HCT116 (cell line): ENCODE measurements around the gene PCDH1. TPM values are rescaled to one million over a fixed set of nuclear protein-coding genes. Genes with fewer than 3 reads are reported as not detected.

Experiments
- ATAC-seq: fragments of 200-7000 bp; cut with Tn5 transposase; 2 replicates; pipeline ENCODE4 v1.9.1; 2020; ENCODE audit warnings: mild to moderate bottlenecking, moderate library complexity
- BruUV-seq: library from RNA; stranded (reverse); fragments of 400-500 nt; replicated peaks from 2 replicates; lab custom pipeline; 2021; lab: Mats Ljungman, UMichigan
- CTCF ChIA-PET: fragments of 300-600 bp; sonication (Branson Sonifier 250); formaldehyde crosslinking; loops from one replicate; lab custom pipeline; 2021; ENCODE audit warnings: antibody characterized with exemption; lab: Charles Lee
- POLR2A ChIA-PET: fragments of 300-600, 350-600 bp; sonication (Branson Sonifier 250); formaldehyde crosslinking; loops from one replicate; lab custom pipeline; 2021; ENCODE audit warnings: antibody characterized with exemption; lab: Charles Lee
- RAD21 ChIA-PET, 2 experiments: fragments of 300-600 bp; sonication (Branson Sonifier 250); formaldehyde crosslinking; loops; one replicate each; lab custom pipeline; 2023; ENCODE audit warnings: low total read pairs in 2 of 2; ENCODE audit not compliant: uncharacterized antibody in 2 of 2, unreplicated experiment in 2 of 2, low non-redundant PET in 1 of 2; lab: Charles Lee
- DNase-seq: peaks from one replicate; pipeline ENCODE4 v3.0.0-alpha.2; 2010; ENCODE audit warnings: low read depth, low spot score
- H2AFZ ChIP-seq: fragments of 200-600 bp; shearing (Covaris generic), sonication (generic); 2 replicates; pipeline ENCODE4 v1.6.1; 2017; ENCODE audit warnings: low read depth, mixed run types, mixed read lengths, antibody characterized with exemption, low read length; ENCODE audit not compliant: poor library complexity, severe bottlenecking
- H3K27ac ChIP-seq: 2 replicates; pipeline ENCODE4 v1.5.1; 2012; ENCODE audit warnings: low read depth, low read length
- H3K27me3 ChIP-seq: fragments of 200-600 bp; sonication (generic); 2 replicates; pipeline ENCODE4 v1.6.1; 2016; ENCODE audit warnings: mixed run types, low read length, mixed read lengths; ENCODE audit not compliant: insufficient read depth
- H3K36me3 ChIP-seq, 2 experiments: fragments of 200-500 bp in 1 of 2; fragments of 200-600 bp in 1 of 2; sonication (Bioruptor generic) in 1 of 2; sonication (generic) in 1 of 2; 2 replicates each; pipeline versions ENCODE4 v1.5.1 to v1.6.1; 2014 to 2016; ENCODE audit warnings: low read length in 2 of 2, inconsistent platforms in 1 of 2, mixed read lengths in 1 of 2, mixed run types in 1 of 2; ENCODE audit not compliant: insufficient read depth in 2 of 2, control insufficient read depth in 1 of 2
- H3K4me1 ChIP-seq, 2 experiments: fragments of 200-600 bp in 1 of 2; sonication (generic) in 1 of 2; 2 replicates each; pipeline versions ENCODE4 v1.5.1 to v1.6.1; 2012 to 2017; ENCODE audit warnings: low read length in 2 of 2, inconsistent platforms in 1 of 2, mild to moderate bottlenecking in 1 of 2, mixed read lengths in 1 of 2, mixed run types in 1 of 2, moderate library complexity in 1 of 2; ENCODE audit not compliant: insufficient read depth in 2 of 2, control insufficient read depth in 1 of 2
- H3K4me2 ChIP-seq: fragments of 200-600 bp; sonication (generic); 2 replicates; pipeline ENCODE4 v1.6.1; 2017; ENCODE audit warnings: mixed run types, low read length, mixed read lengths
- H3K4me3 ChIP-seq, 2 experiments: fragments of 200-600 bp in 1 of 2; sonication (generic) in 1 of 2; replicated peaks in 1 of 2; 2 replicates each; pipeline ENCODE4 v1.5.1; 2011 to 2016; ENCODE audit warnings: low read length in 2 of 2, control low read depth in 1 of 2, low read depth in 1 of 2, mild to moderate bottlenecking in 1 of 2, mixed read lengths in 1 of 2, mixed run types in 1 of 2
- H3K79me2 ChIP-seq: fragments of 200-600 bp; sonication (generic); 2 replicates; pipeline ENCODE4 v1.6.1; 2017; ENCODE audit warnings: mild to moderate bottlenecking, mixed run types, low read length, moderate library complexity, mixed read lengths; ENCODE audit not compliant: insufficient read depth
- H3K9ac ChIP-seq: fragments of 200-600 bp; sonication (generic); 2 replicates; pipeline ENCODE4 v1.6.1; 2016; ENCODE audit warnings: low read length, mixed read lengths
- H3K9me2 ChIP-seq: fragments of 200-600 bp; sonication (generic), shearing (Covaris generic); 2 replicates; pipeline ENCODE4 v1.6.1; 2017; ENCODE audit warnings: mixed run types, mild to moderate bottlenecking, moderate library complexity; ENCODE audit not compliant: insufficient read depth
- H3K9me3 ChIP-seq, 2 experiments: fragments of 200-500 bp in 1 of 2; fragments of 200-600 bp in 1 of 2; sonication (Bioruptor generic) in 1 of 2; sonication (generic) in 1 of 2; 2 replicates each; pipeline ENCODE4 v1.6.1; 2014 to 2017; ENCODE audit warnings: low read length in 2 of 2, mixed read lengths in 2 of 2, inconsistent platforms in 1 of 2, low read depth in 1 of 2, mild to moderate bottlenecking in 1 of 2, mixed run types in 1 of 2, moderate library complexity in 1 of 2; ENCODE audit not compliant: control insufficient read depth in 1 of 2, insufficient read depth in 1 of 2
- H4K20me1 ChIP-seq: fragments of 200-600 bp; sonication (generic), shearing (Covaris generic); 2 replicates; pipeline ENCODE4 v1.6.1; 2017; ENCODE audit warnings: mixed run types, mild to moderate bottlenecking, moderate library complexity; ENCODE audit not compliant: insufficient read depth
- ATF3 ChIP-seq: IDR thresholded peaks from 2 replicates; pipeline ENCODE4 v1.6.1; 2012
- CEBPB ChIP-seq: IDR thresholded peaks from 2 replicates; pipeline ENCODE4 v1.6.1; 2012; ENCODE audit warnings: low read depth
- ELF1 ChIP-seq: IDR thresholded peaks from 2 replicates; pipeline ENCODE4 v1.6.1; 2012; ENCODE audit warnings: low read depth, borderline replicate concordance
- FOSL1 ChIP-seq: IDR thresholded peaks from 2 replicates; pipeline ENCODE4 v1.6.1; 2012; ENCODE audit warnings: low read depth
- MAX ChIP-seq: IDR thresholded peaks from 2 replicates; pipeline ENCODE4 v1.6.1; 2012
- POLR2A ChIP-seq: IDR thresholded peaks from 2 replicates; pipeline ENCODE4 v1.7.0; 2011; ENCODE audit warnings: borderline replicate concordance; ENCODE audit not compliant: insufficient read depth, insufficient read length; ENCODE audit errors: extremely low read depth
- POLR2AphosphoS5 ChIP-seq: IDR thresholded peaks from 2 replicates; pipeline ENCODE4 v1.6.1; 2011; ENCODE audit warnings: mild to moderate bottlenecking, low read depth, low read length, moderate library complexity
- SRF ChIP-seq: IDR thresholded peaks from 2 replicates; pipeline ENCODE4 v1.6.1; 2012; ENCODE audit warnings: low read depth
- ZBTB33 ChIP-seq: IDR thresholded peaks from 2 replicates; pipeline ENCODE4 v1.6.1; 2011; ENCODE audit warnings: mild to moderate bottlenecking, low read length, moderate library complexity; ENCODE audit not compliant: insufficient replicate concordance; ENCODE audit errors: extremely low read depth
- intact Hi-C: fragments of 100-400 bp; cut with micrococcal nuclease; formaldehyde crosslinking; loops from 2 replicates; pipeline ENCODE4 v1.10.0; 2022
- total RNA-seq: library from RNA; stranded (reverse); gene quantifications from one replicate; pipeline ENCODE4 v1.2.1, GENCODE V29; 2021; ENCODE audit not compliant: unreplicated experiment

The PCDH1 gene
- total RNA-seq, 1 experiment from 2014 or later, result 24.2 TPM

GRCh38 chr5:141835928-141836670, 42.1 kb downstream of the PCDH1 start:
- Histone ChIP-seq H3K36me3 (no peaks in the 10 kb centered on the region), H3K9me3 (no peaks in the 10 kb centered on the region), H4K20me1 (no peaks in the 10 kb centered on the region), H3K27me3 (no peaks in the 10 kb centered on the region), H3K9me2 (no peaks in the 10 kb centered on the region), H3K79me2 (no peaks in the 10 kb centered on the region), H3K27ac (no peak overlapping the region), H3K9ac (no peak overlapping the region), H2AFZ (no peak overlapping the region), H3K4me1 (peaks cover 19 to 39% of the 10 kb centered on the region in 2 experiments), H3K4me2 (no peak overlapping the region), H3K4me3 (no peak overlapping the region)
- TF ChIP-seq SRF, result no peak
- no peak for TF ChIP-seq ZBTB33
- TF ChIP-seq ATF3, result no peak
- no peak for TF ChIP-seq MAX
- TF ChIP-seq POLR2AphosphoS5, result no peak
- TF ChIP-seq POLR2A, result no peak
- no peak for TF ChIP-seq FOSL1
- TF ChIP-seq CEBPB, result no peak
- no peak for TF ChIP-seq ELF1
- CTCF ChIA-PET, result interaction anchor here (1.9 to 2.3 kb wide), 2 partner anchors 9 to 10 kb away, joined by 7 to 10 read pairs; no protein-coding TSS in a partner anchor
- intact Hi-C loops, result no loop called here
- BruUV-seq, result no TSS peak
- no peak for DNase-seq
- RAD21 ChIA-PET, result no interaction called here
- ATAC-seq, result no peak
- POLR2A ChIA-PET, result no interaction called here
